ENCODE measurements around the gene THSD7A.

THSD7A gene

GRCh38 chr7:11437994-11438393 is 394.0 kb downstream of the THSD7A start:
- no peak for TF ChIP-seq CTCF (conservative IDR thresholded peaks at IDR 0.05; ENCODE audit: low read depth)
- DNase-seq (ENCODE audit: low spot score), result no peak
- ChIA-PET CTCF (no interaction called here), POLR2A (ENCODE audit: low non-redundant PET) (no interaction called here)
- H3K27ac ChIP-seq, result no peak overlapping the region

- DNase-seq (ENCODE audit: low spot score), result no peak
Measured at GRCh38 chr7:11436773-11437524, 395.0 kb downstream of the THSD7A start.

GRCh38 chr7:11436316-11436715 is 395.7 kb downstream of the THSD7A start:
- no peak for TF ChIP-seq CTCF (conservative IDR thresholded peaks at IDR 0.05; ENCODE audit: low read depth)
- no peak overlapping the region for H3K27ac ChIP-seq
- DNase-seq (ENCODE audit: low spot score), result no peak
- ChIA-PET POLR2A (ENCODE audit: low non-redundant PET) (no interaction called here), CTCF (no interaction called here)

More at GRCh38 chr7:11436773-11437524, 395.0 kb downstream of the THSD7A start:
- ChIA-PET CTCF (no interaction called here), POLR2A (ENCODE audit: low non-redundant PET) (no interaction called here)
- H3K27ac ChIP-seq, result no peak overlapping the region
- no peak for TF ChIP-seq CTCF (conservative IDR thresholded peaks at IDR 0.05; ENCODE audit: low read depth)

- ChIA-PET CTCF (no interaction called here), POLR2A (ENCODE audit: low non-redundant PET) (no interaction called here)
- DNase-seq (ENCODE audit: low spot score), result no peak
- no peak overlapping the region for H3K27ac ChIP-seq
- no peak for TF ChIP-seq CTCF (conservative IDR thresholded peaks at IDR 0.05; ENCODE audit: low read depth)
Measured at GRCh38 chr7:11434366-11434765, 397.6 kb downstream of the THSD7A start.

GRCh38 chr7:11430841-11431240 is 401.2 kb downstream of the THSD7A start:
- ChIA-PET CTCF (no interaction called here), POLR2A (ENCODE audit: low non-redundant PET) (no interaction called here)
- no peak for TF ChIP-seq CTCF (conservative IDR thresholded peaks at IDR 0.05; ENCODE audit: low read depth)
- no peak for DNase-seq (ENCODE audit: low spot score)
- H3K27ac ChIP-seq, result no peak overlapping the region

GRCh38 chr7:11430112-11430511 is 401.9 kb downstream of the THSD7A start:
- DNase-seq (ENCODE audit: low spot score), result no peak
- TF ChIP-seq CTCF (conservative IDR thresholded peaks at IDR 0.05; ENCODE audit: low read depth), result no peak
- POLR2A ChIA-PET (ENCODE audit: low non-redundant PET), result no interaction called here
- H3K27ac ChIP-seq, result no peak overlapping the region
- CTCF ChIA-PET, result no interaction called here
